A549 (cell line): ENCODE results near the gene MC2R.

ENCODE experiments used
- BHLHE40 ChIP-seq: IDR thresholded peaks from 2 replicates; pipeline ENCODE4 v1.6.1; 2012; ENCODE audit warnings: low read depth, low read length, inconsistent platforms
- CHD2 ChIP-seq: fragments of 150-350 bp; IDR thresholded peaks from 2 replicates; pipeline ENCODE4 v1.6.1; 2014; ENCODE audit warnings: low read length; ENCODE audit not compliant: partially characterized antibody
- CTCF ChIP-seq: fragments of >200 bp; sonication (Bioruptor Twin); formaldehyde crosslinking; IDR thresholded peaks from 3 replicates; pipeline ENCODE4 v1.5.1; 2016
- ELK1 ChIP-seq: fragments of 150-350 bp; IDR thresholded peaks from 2 replicates; pipeline ENCODE4 v1.6.1; 2014; ENCODE audit warnings: low read depth, mild to moderate bottlenecking, low read length
- MYC ChIP-seq: IDR thresholded peaks from 2 replicates; pipeline ENCODE4 v1.6.1; 2012; ENCODE audit warnings: mild to moderate bottlenecking, inconsistent platforms, low read length, improper control_type of control experiment, borderline replicate concordance
- POLR2A ChIP-seq: IDR thresholded peaks from 2 replicates; pipeline ENCODE4 v1.6.1; 2012; ENCODE audit warnings: mild to moderate bottlenecking, low read length
- REST ChIP-seq: fragments of 200-600 bp; sonication (generic); IDR thresholded peaks from 2 replicates; pipeline ENCODE4 v1.6.1; 2016; ENCODE audit warnings: antibody characterized with exemption, mild to moderate bottlenecking, moderate library complexity

GRCh38 chr18:13894531-13894930, 20.8 kb downstream of the MC2R start:
- no peak for TF ChIP-seq POLR2A
- no peak for TF ChIP-seq ELK1
- no peak for TF ChIP-seq CHD2
- no peak for TF ChIP-seq CTCF
- TF ChIP-seq MYC: no peak
- TF ChIP-seq REST: no peak
- TF ChIP-seq BHLHE40: no peak
